Lower leg skin (tissue), 4 donors: Measurements from ENCODE around the gene NOP56. TPM values are rescaled to one million over a fixed set of nuclear protein-coding genes. Genes with fewer than 3 reads are reported as not detected.

ENCODE experiments used
- DNase-seq, 2 donors: peaks; one replicate each; pipeline ENCODE4 v3.0.0-alpha.2; 2019; ENCODE audit warnings: low spot score in 2 of 2
- H3K4me3 ChIP-seq: fragments of 200-600 bp; sonication (generic); 2 replicates; pipeline ENCODE4 v1.5.1; 2017; ENCODE audit warnings: mild to moderate bottlenecking, low read depth; ENCODE audit not compliant: poor library complexity, severe bottlenecking
- CTCF ChIP-seq, 3 donors: fragments of 450-650 bp; IDR thresholded peaks; one replicate each; pipeline ENCODE4 v1.5.1; 2016; ENCODE audit warnings: antibody characterized with exemption in 3 of 3, mild to moderate bottlenecking in 3 of 3, moderate library complexity in 2 of 3
- POLR2A ChIP-seq, 2 donors: fragments of 450-650 bp; IDR thresholded peaks; one replicate each; pipeline ENCODE4 v1.6.1; 2016 to 2017; ENCODE audit warnings: antibody characterized with exemption in 2 of 2, mild to moderate bottlenecking in 1 of 2, moderate library complexity in 1 of 2
- WGBS, 2 donors: methylation state at CpG; one replicate each; pipeline ENCODE4 v1.1.5; 2018; 5-methylcytosine and 5-hydroxymethylcytosine counted together
- intact Hi-C: fragments of 100-400 bp; cut with DNase I; formaldehyde crosslinking; loops from one replicate; pipeline ENCODE4 v1.15.0; 2023; ENCODE audit warnings: low total_unique reads
- total RNA-seq, 4 donors: library from RNA; depleted of rRNA; stranded (reverse); fragments of >200 nt; gene quantifications; one replicate each; pipeline ENCODE4 v1.1.0, GENCODE V29; 2016

The NOP56 gene
- total RNA-seq, 4 donors from 2014 or later, result 51.5 to 64.7 (median 56.6) TPM

DNA sequence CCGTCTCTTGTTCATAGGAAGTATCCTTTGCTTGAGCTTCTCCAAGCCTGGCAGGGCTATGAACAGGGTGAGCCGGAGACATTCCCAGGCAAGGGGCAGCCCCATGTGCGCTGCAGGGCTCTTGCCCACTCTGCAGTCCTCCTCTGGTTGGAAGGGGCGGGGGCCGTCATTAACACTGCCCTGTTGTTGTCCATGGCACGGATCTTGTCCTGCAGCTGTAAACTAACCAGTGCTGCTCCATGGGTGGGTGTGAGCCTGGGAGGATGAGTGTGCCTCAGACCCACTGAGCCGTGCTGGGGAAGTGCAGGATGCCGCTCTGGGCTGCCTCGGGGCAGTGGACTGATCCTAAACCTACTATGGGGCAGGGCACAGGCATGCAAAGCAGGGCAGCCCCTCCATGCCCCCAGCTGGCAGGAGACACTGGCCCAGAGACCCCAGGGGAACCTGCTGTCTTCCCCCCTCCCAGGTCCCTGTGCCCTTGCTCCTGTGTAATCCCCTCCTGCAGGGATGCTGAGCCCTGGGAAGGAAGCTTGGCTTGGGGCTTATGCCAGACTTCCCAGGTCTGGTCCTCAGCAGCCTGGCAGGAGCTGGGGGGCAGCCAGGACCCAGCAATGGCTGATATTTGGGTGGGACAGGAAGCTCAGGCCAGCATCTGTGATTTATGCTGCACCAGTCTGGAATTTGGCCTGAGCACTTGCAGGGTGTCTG, 48.6 kb downstream of the NOP56 start:
- no peak for DNase-seq
- H3K4me3 ChIP-seq, result no peak overlapping the region
- 67 to 72% methylated on average over 7 to 9 of the region's 9 CpGs for WGBS, 2 donors
- TF ChIP-seq CTCF (IDR thresholded peaks at IDR 0.05), result no peak
- TF ChIP-seq POLR2A (IDR thresholded peaks at IDR 0.05), result no peak
- intact Hi-C loops, result no loop called here

- H3K4me3 ChIP-seq, result no peak overlapping the region
- WGBS, 2 donors, result 66 to 81% methylated on average over 5 of the region's 5 CpGs
- intact Hi-C loops, result no loop called here
- DNase-seq, result no peak
- TF ChIP-seq CTCF (IDR thresholded peaks at IDR 0.05), result no peak
- TF ChIP-seq POLR2A (IDR thresholded peaks at IDR 0.05), result no peak
These were observed 49.2 kb downstream of the NOP56 start for GRCh38 chr20:2701671-2702081.

DNA sequence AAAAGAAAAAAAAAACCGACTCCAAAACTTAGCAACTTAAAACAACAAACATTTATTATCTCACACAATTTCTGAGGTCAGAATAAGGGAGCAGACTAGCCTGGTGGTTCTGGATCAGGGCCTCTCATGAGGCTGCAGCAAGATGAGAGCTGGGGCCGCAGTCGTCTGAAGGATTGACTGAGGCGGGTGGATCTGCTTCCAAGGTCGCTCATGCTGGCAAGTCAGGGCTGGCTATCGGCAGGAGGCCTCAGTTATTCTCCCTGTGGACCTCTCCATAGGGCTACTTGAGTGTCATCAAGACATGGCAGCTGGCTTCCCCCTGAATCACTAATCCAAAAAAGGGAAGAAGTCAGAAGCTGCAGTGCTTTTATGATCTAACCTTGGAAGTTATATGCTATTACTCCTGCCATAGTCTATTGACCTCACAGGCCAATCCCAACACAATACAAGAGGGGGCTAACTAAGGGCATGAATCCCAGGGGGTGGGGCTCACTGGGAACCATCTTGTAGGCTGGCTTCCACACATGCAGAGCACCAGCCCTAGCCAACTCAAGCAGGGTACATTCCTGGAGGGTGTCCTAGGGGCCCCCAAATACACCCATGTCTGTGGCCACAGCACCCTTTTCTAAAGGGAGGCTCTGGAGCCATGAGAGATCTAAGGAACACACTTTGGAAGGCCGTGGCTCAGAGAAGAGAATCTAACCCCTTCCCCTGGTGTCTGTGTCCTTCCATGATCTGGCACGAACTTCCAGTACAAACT, 51.5 kb downstream of the NOP56 start:
- 87 to 88% methylated on average over 8 of the region's 8 CpGs for WGBS, 2 donors
- H3K4me3 ChIP-seq, result no peak overlapping the region
- DNase-seq, result no peak
- TF ChIP-seq CTCF (IDR thresholded peaks at IDR 0.05), result no peak
- intact Hi-C loops, result no loop called here

- 83 to 90% methylated on average over 14 of the region's 14 CpGs for WGBS, 2 donors
- intact Hi-C loops, result no loop called here
- peak in 1 of 2 donors; percentile 81 for DNase-seq
These were observed 53.7 kb downstream of the NOP56 start for GRCh38 chr20:2705931-2706645.

More at GRCh38 chr20:2705931-2706645, 53.7 kb downstream of the NOP56 start:
- TF ChIP-seq CTCF (IDR thresholded peaks at IDR 0.05) (no peak), POLR2A (IDR thresholded peaks at IDR 0.05) (no peak)
- H3K4me3 ChIP-seq, result no peak overlapping the region
